BLaER1 (cell line): ENCODE measurements around the gene ELP1.

Experiments
- H3K27ac ChIP-seq: shearing (Covaris generic); formaldehyde crosslinking; 2 replicates; pipeline ENCODE4 v1.8.1; 2022
- H3K27me3 ChIP-seq: shearing (Covaris generic); formaldehyde crosslinking; 2 replicates; pipeline ENCODE4 v1.8.1; 2022
- H3K36me3 ChIP-seq: shearing (Covaris generic); formaldehyde crosslinking; 2 replicates; pipeline ENCODE4 v1.8.1; 2022
- H3K4me1 ChIP-seq: shearing (Covaris generic); formaldehyde crosslinking; 2 replicates; pipeline ENCODE4 v1.8.1; 2022
- H3K4me2 ChIP-seq: shearing (Covaris generic); formaldehyde crosslinking; 2 replicates; pipeline ENCODE4 v1.8.1; 2022
- H3K4me3 ChIP-seq: shearing (Covaris generic); formaldehyde crosslinking; 2 replicates; pipeline ENCODE4 v1.8.1; 2022
- H3K9ac ChIP-seq: shearing (Covaris generic); formaldehyde crosslinking; 2 replicates; pipeline ENCODE4 v1.8.1; 2022
- H3K9me3 ChIP-seq: shearing (Covaris generic); formaldehyde crosslinking; 2 replicates; pipeline ENCODE4 v1.8.1; 2022
- H4K20me1 ChIP-seq: shearing (Covaris generic); formaldehyde crosslinking; 2 replicates; pipeline ENCODE4 v1.8.1; 2022
- Cebpa-rat ChIP-seq: shearing (Covaris generic); IDR thresholded peaks from 2 replicates; pipeline ENCODE4 v1.8.1; 2022

Gene ELP1

GRCh38 chr9:108960331-108960730, 26.4 kb upstream of the ELP1 start:
- Histone ChIP-seq H3K9me3 (no peaks in the 10 kb centered on the region), H3K27me3 (no peaks in the 10 kb centered on the region), H3K36me3 (peaks cover 35% of the 10 kb centered on the region), H3K9ac (no peak overlapping the region), H3K4me1 (0 out of 2 replicates have a peak, but pooled peaks cover 5% of the 10 kb centered on the region), H3K27ac (no peak overlapping the region), H4K20me1 (no peaks in the 10 kb centered on the region), H3K4me3 (no peak overlapping the region), H3K4me2 (no peak overlapping the region)
- TF ChIP-seq Cebpa-rat = no peak

GRCh38 chr9:108956631-108957026, 22.7 kb upstream of the ELP1 start:
- H3K9me3 ChIP-seq = no peaks in the 10 kb centered on the region
- H3K9ac ChIP-seq = no peak overlapping the region
- TF ChIP-seq Cebpa-rat = no peak
- H3K4me1 ChIP-seq = 0 out of 2 replicates have a peak, but pooled peaks cover 8% of the 10 kb centered on the region
- no peak overlapping the region for H3K27ac ChIP-seq
- no peaks in the 10 kb centered on the region for H4K20me1 ChIP-seq
- no peak overlapping the region for H3K4me2 ChIP-seq
- no peaks in the 10 kb centered on the region for H3K27me3 ChIP-seq
- H3K36me3 ChIP-seq = peaks cover 17% of the 10 kb centered on the region; the same call in 1 of the 2 replicates
- H3K4me3 ChIP-seq = no peak overlapping the region

- Histone ChIP-seq H3K9ac (no peak overlapping the region), H3K4me3 (no peak overlapping the region), H3K36me3 (peaks cover 12% of the 10 kb centered on the region; the same call in 1 of the 2 replicates), H3K4me2 (no peak overlapping the region), H3K9me3 (no peaks in the 10 kb centered on the region), H3K4me1 (0 out of 2 replicates have a peak, but pooled peaks cover 7% of the 10 kb centered on the region), H3K27ac (no peak overlapping the region), H4K20me1 (no peaks in the 10 kb centered on the region), H3K27me3 (no peaks in the 10 kb centered on the region)
- TF ChIP-seq Cebpa-rat = no peak
Measured at GRCh38 chr9:108956022-108956630, 22.2 kb upstream of the ELP1 start.

- H3K27me3 ChIP-seq = no peaks in the 10 kb centered on the region
- H3K27ac ChIP-seq = no peak overlapping the region
- H3K36me3 ChIP-seq = peaks cover 12% of the 10 kb centered on the region; the same call in 1 of the 2 replicates
- H3K9me3 ChIP-seq = no peaks in the 10 kb centered on the region
- TF ChIP-seq Cebpa-rat = no peak
- no peaks in the 10 kb centered on the region for H4K20me1 ChIP-seq
- H3K9ac ChIP-seq = no peak overlapping the region
- no peak overlapping the region for H3K4me3 ChIP-seq
- 0 out of 2 replicates have a peak, but pooled peaks cover 3% of the 10 kb centered on the region for H3K4me1 ChIP-seq
- H3K4me2 ChIP-seq = no peak overlapping the region
Measured at GRCh38 chr9:108953983-108954574, 20.2 kb upstream of the ELP1 start.

- Histone ChIP-seq H3K36me3 (peaks cover 22% of the 10 kb centered on the region), H3K9ac (no peak overlapping the region), H3K4me2 (no peak overlapping the region)
Measured at GRCh38 chr9:108951578-108951977, 17.7 kb upstream of the ELP1 start.

GRCh38 chr9:108950168-108950567, 16.2 kb upstream of the ELP1 start:
- Histone ChIP-seq H3K4me1 (0 out of 2 replicates have a peak, but pooled peaks cover 3% of the 10 kb centered on the region), H3K4me2 (no peak overlapping the region), H4K20me1 (no peaks in the 10 kb centered on the region), H3K27ac (no peak overlapping the region), H3K9me3 (no peaks in the 10 kb centered on the region), H3K4me3 (no peak overlapping the region), H3K27me3 (no peaks in the 10 kb centered on the region), H3K36me3 (peaks cover 22% of the 10 kb centered on the region), H3K9ac (no peak overlapping the region)
- no peak for TF ChIP-seq Cebpa-rat

More at GRCh38 chr9:108951578-108951977, 17.7 kb upstream of the ELP1 start:
- H3K4me3 ChIP-seq = no peak overlapping the region
- TF ChIP-seq Cebpa-rat = no peak
- H3K27ac ChIP-seq = no peak overlapping the region
- no peaks in the 10 kb centered on the region for H3K9me3 ChIP-seq
- no peaks in the 10 kb centered on the region for H4K20me1 ChIP-seq
- no peaks in the 10 kb centered on the region for H3K27me3 ChIP-seq
- H3K4me1 ChIP-seq = 0 out of 2 replicates have a peak, but pooled peaks cover 3% of the 10 kb centered on the region

GRCh38 chr9:108939975-108940374, 6.1 kb upstream of the ELP1 start:
- H3K36me3 ChIP-seq = peaks cover 58% of the 10 kb centered on the region
- H3K4me1 ChIP-seq = peaks cover 5% of the 10 kb centered on the region
- no peak overlapping the region for H3K4me2 ChIP-seq
- H4K20me1 ChIP-seq = peaks cover 5% of the 10 kb centered on the region; the same call in 1 of the 2 replicates
- H3K27me3 ChIP-seq = no peaks in the 10 kb centered on the region
- no peak overlapping the region for H3K4me3 ChIP-seq
- no peak overlapping the region for H3K27ac ChIP-seq
- no peaks in the 10 kb centered on the region for H3K9me3 ChIP-seq
- H3K9ac ChIP-seq = no peak overlapping the region
- no peak for TF ChIP-seq Cebpa-rat

GRCh38 chr9:108937561-108938305, 3.8 kb upstream of the ELP1 start:
- no peaks in the 10 kb centered on the region for H3K9me3 ChIP-seq

GRCh38 chr9:108934323-108934893, 484 bp upstream of the ELP1 start, which contains the start of gene ABITRAM:
Gene ABITRAM (plus strand): TSS chr9:108934400. CDS start chr9:108934487, 87 bp downstream.
- Histone ChIP-seq H3K9me3 (no peaks in the 10 kb centered on the region), H3K27ac (peak within 1 kb of the TSS; percentile 84), H3K9ac (peak within 1 kb of the TSS; percentile 92), H3K4me1 (peaks cover 21% of the 10 kb centered on the region), H3K27me3 (no peaks in the 10 kb centered on the region), H4K20me1 (peaks cover 12% of the 10 kb centered on the region; the same call in 1 of the 2 replicates), H3K4me2 (peak within 1 kb of the TSS; percentile 88), H3K4me3 (peak within 1 kb of the TSS; percentile 94), H3K36me3 (peaks cover 25% of the 10 kb centered on the region)
- no peak for TF ChIP-seq Cebpa-rat

More at GRCh38 chr9:108937561-108938305, 3.8 kb upstream of the ELP1 start:
- Histone ChIP-seq H3K27me3 (no peaks in the 10 kb centered on the region), H3K27ac (no peak overlapping the region), H4K20me1 (peaks cover 7% of the 10 kb centered on the region; the same call in 1 of the 2 replicates), H3K4me3 (no peak overlapping the region), H3K4me2 (no peak overlapping the region), H3K9ac (no peak overlapping the region), H3K4me1 (peaks cover 11% of the 10 kb centered on the region), H3K36me3 (peaks cover 43% of the 10 kb centered on the region)
- no peak for TF ChIP-seq Cebpa-rat
